Retinal pigment epithelial cell (primary cell): ENCODE results near the gene TTYH2.

Experiments
- DNase-seq: peaks from one replicate; pipeline ENCODE4 v3.0.0-alpha.2; 2010; ENCODE audit warnings: low read depth
- H3K4me3 ChIP-seq: 2 replicates; pipeline ENCODE4 v1.5.1; 2011; ENCODE audit warnings: mild to moderate bottlenecking, low read length, control low read depth, moderate library complexity
- TF ChIP-seq, protein P1 (sequence below): conservative IDR thresholded peaks from 2 replicates; pipeline ENCODE4 v1.5.1; 2011; ENCODE audit warnings: low read depth, low read length, control low read depth, inconsistent platforms

The TTYH2 gene

DNA sequence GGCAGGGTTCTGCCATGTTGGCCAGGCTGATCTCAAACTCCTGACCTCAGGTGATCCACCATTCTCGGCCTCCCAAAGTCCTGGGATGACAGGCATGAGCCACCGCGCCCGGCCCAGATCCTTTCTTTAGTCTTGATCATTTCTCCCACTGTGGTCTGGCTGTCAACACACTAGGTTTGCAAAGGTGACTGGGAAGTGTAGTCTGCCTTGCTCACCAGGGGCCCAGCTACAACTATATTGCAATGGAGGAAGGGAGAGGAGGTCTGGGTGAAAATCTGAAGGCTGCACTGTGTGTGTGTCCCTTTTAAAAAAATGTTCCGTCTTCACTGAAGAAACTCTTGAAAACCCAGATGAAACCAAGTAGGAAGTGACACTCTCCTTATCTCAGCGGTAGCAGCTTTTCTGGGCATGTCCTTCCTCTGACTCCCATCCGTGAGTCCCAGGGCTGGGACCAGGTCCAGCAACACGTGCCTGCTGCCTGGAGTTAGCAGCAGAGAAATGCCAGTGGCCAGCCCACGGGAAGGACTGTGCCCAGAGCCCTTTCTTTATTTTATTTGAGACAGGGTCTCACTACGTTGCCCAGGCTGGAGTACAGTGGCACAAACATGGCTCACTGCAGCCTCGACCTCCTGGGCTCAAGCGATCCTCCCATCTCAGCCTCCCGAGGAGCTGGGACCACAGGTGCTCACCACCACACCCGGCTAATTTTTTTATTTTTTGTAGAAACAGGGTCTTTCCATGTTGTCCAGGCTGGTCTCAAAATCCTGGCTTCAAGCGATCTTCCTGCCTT, 94.8 kb downstream of the TTYH2 start:
- TF ChIP-seq, protein P1, sequence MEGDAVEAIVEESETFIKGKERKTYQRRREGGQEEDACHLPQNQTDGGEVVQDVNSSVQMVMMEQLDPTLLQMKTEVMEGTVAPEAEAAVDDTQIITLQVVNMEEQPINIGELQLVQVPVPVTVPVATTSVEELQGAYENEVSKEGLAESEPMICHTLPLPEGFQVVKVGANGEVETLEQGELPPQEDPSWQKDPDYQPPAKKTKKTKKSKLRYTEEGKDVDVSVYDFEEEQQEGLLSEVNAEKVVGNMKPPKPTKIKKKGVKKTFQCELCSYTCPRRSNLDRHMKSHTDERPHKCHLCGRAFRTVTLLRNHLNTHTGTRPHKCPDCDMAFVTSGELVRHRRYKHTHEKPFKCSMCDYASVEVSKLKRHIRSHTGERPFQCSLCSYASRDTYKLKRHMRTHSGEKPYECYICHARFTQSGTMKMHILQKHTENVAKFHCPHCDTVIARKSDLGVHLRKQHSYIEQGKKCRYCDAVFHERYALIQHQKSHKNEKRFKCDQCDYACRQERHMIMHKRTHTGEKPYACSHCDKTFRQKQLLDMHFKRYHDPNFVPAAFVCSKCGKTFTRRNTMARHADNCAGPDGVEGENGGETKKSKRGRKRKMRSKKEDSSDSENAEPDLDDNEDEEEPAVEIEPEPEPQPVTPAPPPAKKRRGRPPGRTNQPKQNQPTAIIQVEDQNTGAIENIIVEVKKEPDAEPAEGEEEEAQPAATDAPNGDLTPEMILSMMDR = no peak
- DNase-seq = no peak

DNA sequence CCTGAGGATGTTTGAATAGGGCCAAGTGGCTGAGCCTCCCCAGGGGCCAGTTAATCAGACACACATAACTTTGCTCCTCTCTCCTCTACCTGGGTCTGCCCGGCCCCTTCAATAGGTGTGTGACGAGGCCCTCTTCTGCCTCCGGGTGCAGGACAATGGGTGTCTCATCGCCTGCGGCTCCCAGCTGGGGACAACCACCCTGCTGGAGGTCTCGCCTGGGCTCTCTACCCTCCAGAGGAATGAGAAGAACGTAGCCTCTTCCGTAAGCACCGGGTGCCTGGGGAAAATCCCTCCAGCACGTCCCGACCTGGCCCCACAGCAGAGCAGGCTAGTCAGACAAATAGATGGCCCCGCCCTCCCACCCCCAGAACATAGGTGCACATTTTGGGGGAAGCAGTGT, 96.5 kb downstream of the TTYH2 start:
- DNase-seq = no peak
- TF ChIP-seq, protein P1 = no peak

More for the DNA sequence above, 94.8 kb downstream of the TTYH2 start:
- H3K4me3 ChIP-seq = no peak overlapping the region

More for the DNA sequence above, 96.5 kb downstream of the TTYH2 start:
- no peak overlapping the region for H3K4me3 ChIP-seq
